Large intestine (tissue), 3 donors: ENCODE data around the gene TNRC6C. TPM values are rescaled to one million over a fixed set of nuclear protein-coding genes. Genes with fewer than 3 reads are reported as not detected.

Source experiments
- DNase-seq, 2 donors: peaks; one replicate each; pipeline versions ENCODE4 v3.0.0 to v3.0.0-alpha.2; 2013
- H3K27ac ChIP-seq: one replicate; pipeline ENCODE4 v1.5.1; 2013; ENCODE audit warnings: low read length
- H3K27me3 ChIP-seq: 2 replicates; pipeline ENCODE4 v1.6.1; 2013; ENCODE audit warnings: low read length; ENCODE audit not compliant: control insufficient read depth, insufficient read depth
- H3K36me3 ChIP-seq: 2 replicates; pipeline ENCODE4 v1.6.1; 2013; ENCODE audit warnings: low read length; ENCODE audit not compliant: control insufficient read depth, insufficient read depth
- H3K4me1 ChIP-seq: one replicate; pipeline ENCODE4 v1.6.1; 2013; ENCODE audit warnings: low read length; ENCODE audit not compliant: control insufficient read depth, insufficient read depth
- H3K4me3 ChIP-seq: one replicate; pipeline ENCODE4 v1.5.1; 2013; ENCODE audit warnings: low read length
- H3K9me3 ChIP-seq: one replicate; pipeline ENCODE4 v1.6.1; 2013; ENCODE audit warnings: mild to moderate bottlenecking, low read depth, low read length, moderate library complexity; ENCODE audit not compliant: control insufficient read depth
- WGBS: methylation state at CpG from one replicate; pipeline ENCODE4 v1.1.5; 2013; ENCODE audit warnings: low lambda C conversion rate; ENCODE audit not compliant: insufficient coverage; 5-methylcytosine and 5-hydroxymethylcytosine counted together
- polyA plus RNA-seq: library from polyadenylated mRNA; unstranded; fragments of 120-200 nt; gene quantifications from one replicate; pipeline ENCODE4 v1.2.1, GENCODE V29; 2013

TNRC6C gene
- polyA plus RNA-seq, 1 donor = 6.5 TPM

DNA sequence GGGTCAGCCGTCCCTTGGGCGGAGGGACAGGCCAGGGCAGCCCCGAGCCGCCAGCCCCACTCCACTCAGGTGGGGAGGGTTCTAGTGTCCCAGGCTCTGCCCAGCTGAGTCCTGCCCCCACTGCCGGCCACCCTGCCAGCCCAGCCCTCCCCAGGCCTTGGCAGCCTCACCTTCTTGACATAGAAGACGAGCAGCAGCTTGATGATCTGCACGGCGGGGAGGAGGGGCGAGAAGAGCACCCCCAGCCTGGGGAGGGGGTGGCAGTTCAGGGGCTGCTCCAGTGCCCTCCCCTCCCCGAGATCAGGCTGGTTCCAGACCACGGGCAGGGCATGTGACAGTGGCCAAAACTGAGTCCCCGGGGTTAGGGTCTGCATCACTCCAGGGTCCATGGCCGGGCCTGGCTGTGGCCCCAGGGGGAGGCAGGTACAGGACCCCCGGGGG, 160.3 kb downstream of the TNRC6C start:
- no peaks in the 10 kb centered on the region for H3K4me1 ChIP-seq
- no peak for DNase-seq
- no peaks in the 10 kb centered on the region for H3K9me3 ChIP-seq
- no peak overlapping the region for H3K27ac ChIP-seq
- no peaks in the 10 kb centered on the region for H3K27me3 ChIP-seq
- WGBS = no CpG with 5 or more reads among the region's 14 CpGs
- H3K4me3 ChIP-seq = no peak overlapping the region
- H3K36me3 ChIP-seq = peaks cover 36% of the 10 kb centered on the region

GRCh38 chr17:78120537-78120936, 162.0 kb downstream of the TNRC6C start:
- Histone ChIP-seq H3K9me3 (no peaks in the 10 kb centered on the region), H3K27ac (no peak overlapping the region), H3K36me3 (peaks cover 44% of the 10 kb centered on the region), H3K4me3 (no peak overlapping the region), H3K4me1 (peaks cover under 1% of the 10 kb centered on the region), H3K27me3 (no peaks in the 10 kb centered on the region)
- no CpG with 5 or more reads among the region's 13 CpGs for WGBS
- no peak for DNase-seq

DNA sequence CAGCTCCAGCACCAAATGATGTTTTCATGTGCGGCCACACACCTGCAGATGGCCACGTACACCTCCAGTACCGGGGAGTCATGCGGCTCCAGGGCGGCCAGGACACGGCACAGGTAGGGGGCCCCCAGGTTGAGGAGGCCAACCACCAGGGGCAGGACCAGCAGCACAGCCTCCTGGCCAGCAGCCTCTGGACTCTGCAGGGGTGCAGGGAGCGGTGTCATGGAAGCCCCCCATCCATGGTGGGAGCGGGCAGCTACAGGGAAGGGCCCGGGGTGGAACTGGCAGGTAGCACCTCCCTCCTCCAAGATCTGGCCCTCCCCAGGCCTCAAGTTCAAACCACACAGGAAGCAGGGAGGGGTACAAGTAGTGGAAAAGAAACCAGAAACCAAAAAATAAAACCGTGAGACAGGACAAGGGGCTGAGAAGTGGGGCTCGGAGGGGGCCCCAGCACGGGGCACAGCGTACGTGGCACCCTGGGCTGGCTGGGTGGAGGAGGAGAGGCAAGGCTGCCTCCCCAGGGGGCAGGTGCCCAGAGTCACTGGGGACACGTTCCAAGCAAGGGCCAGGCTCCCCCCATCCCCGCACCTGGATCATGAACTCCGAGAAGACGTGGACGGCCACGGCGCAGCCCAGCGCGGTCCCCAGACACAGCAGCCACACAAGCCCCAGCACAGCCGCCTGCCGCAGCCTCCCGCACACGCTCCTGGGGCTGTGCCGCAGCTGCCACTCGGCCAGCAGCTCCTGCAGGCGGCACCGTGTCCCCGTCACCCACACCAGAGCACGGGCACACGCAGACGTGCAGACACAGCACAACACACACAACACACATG, 162.7 kb downstream of the TNRC6C start:
- no peak for DNase-seq
- Histone ChIP-seq H3K36me3 (peaks cover 51% of the 10 kb centered on the region), H3K27me3 (no peaks in the 10 kb centered on the region), H3K27ac (no peak overlapping the region), H3K9me3 (peaks cover 5% of the 10 kb centered on the region), H3K4me1 (peaks cover 7% of the 10 kb centered on the region), H3K4me3 (no peak overlapping the region)
- no CpG with 5 or more reads among the region's 35 CpGs for WGBS

GRCh38 chr17:78121801-78122215, 163.3 kb downstream of the TNRC6C start:
- Histone ChIP-seq H3K4me1 (peaks cover 13% of the 10 kb centered on the region), H3K27me3 (no peaks in the 10 kb centered on the region), H3K36me3 (peaks cover 55% of the 10 kb centered on the region), H3K9me3 (peaks cover 5% of the 10 kb centered on the region), H3K4me3 (no peak overlapping the region), H3K27ac (no peak overlapping the region)
- no peak for DNase-seq
- no CpG with 5 or more reads among the region's 11 CpGs for WGBS

GRCh38 chr17:78122216-78122930, 163.9 kb downstream of the TNRC6C start:
- Histone ChIP-seq H3K27ac (no peak overlapping the region), H3K36me3 (peaks cover 55% of the 10 kb centered on the region), H3K4me1 (peaks cover 18% of the 10 kb centered on the region), H3K4me3 (no peak overlapping the region), H3K27me3 (no peaks in the 10 kb centered on the region), H3K9me3 (peaks cover 5% of the 10 kb centered on the region)
- no peak for DNase-seq
- no CpG with 5 or more reads among the region's 23 CpGs for WGBS

DNA sequence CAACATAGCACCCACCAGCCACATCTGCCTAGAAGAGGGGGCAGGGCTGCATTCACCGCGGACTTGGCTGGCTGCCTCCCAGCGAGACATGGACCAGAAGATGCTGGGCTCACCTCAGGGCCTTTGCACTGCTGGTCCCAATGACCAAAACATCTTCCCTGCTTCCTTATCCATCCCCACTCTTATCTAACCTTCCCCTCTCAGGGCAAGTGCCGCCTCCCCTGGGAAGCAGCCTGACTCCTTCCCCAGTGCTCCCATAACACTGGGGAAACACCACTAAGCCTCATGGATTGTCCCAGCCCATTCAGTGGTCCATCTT, 164.4 kb downstream of the TNRC6C start:
- no peak for DNase-seq
- no CpG with 5 or more reads among the region's 4 CpGs for WGBS
- H3K4me3 ChIP-seq = no peak overlapping the region
- peaks cover 55% of the 10 kb centered on the region for H3K36me3 ChIP-seq
- no peak overlapping the region for H3K27ac ChIP-seq
- peaks cover 5% of the 10 kb centered on the region for H3K9me3 ChIP-seq
- no peaks in the 10 kb centered on the region for H3K27me3 ChIP-seq
- H3K4me1 ChIP-seq = peaks cover 21% of the 10 kb centered on the region

- no peak for DNase-seq
- no peak overlapping the region for H3K27ac ChIP-seq
- H3K27me3 ChIP-seq = no peaks in the 10 kb centered on the region
- H3K36me3 ChIP-seq = peaks cover 55% of the 10 kb centered on the region
- 100% methylated on average over 3 of the region's 5 CpGs for WGBS
- peaks cover 5% of the 10 kb centered on the region for H3K9me3 ChIP-seq
- H3K4me3 ChIP-seq = no peak overlapping the region
- H3K4me1 ChIP-seq = peaks cover 21% of the 10 kb centered on the region
Observed at GRCh38 chr17:78123258-78123929, 164.9 kb downstream of the TNRC6C start.

- peaks cover 5% of the 10 kb centered on the region for H3K9me3 ChIP-seq
- WGBS = no CpG with 5 or more reads among the region's 30 CpGs
- no peaks in the 10 kb centered on the region for H3K27me3 ChIP-seq
- H3K4me1 ChIP-seq = peaks cover 25% of the 10 kb centered on the region
- H3K27ac ChIP-seq = no peak overlapping the region
- no peak overlapping the region for H3K4me3 ChIP-seq
- peaks cover 49% of the 10 kb centered on the region for H3K36me3 ChIP-seq
- DNase-seq = no peak
Observed at GRCh38 chr17:78124081-78124835, 165.8 kb downstream of the TNRC6C start.

GRCh38 chr17:78124836-78125137, 166.3 kb downstream of the TNRC6C start:
- Histone ChIP-seq H3K9me3 (peaks cover 5% of the 10 kb centered on the region), H3K27ac (no peak overlapping the region), H3K4me1 (peaks cover 25% of the 10 kb centered on the region), H3K27me3 (no peaks in the 10 kb centered on the region), H3K4me3 (no peak overlapping the region), H3K36me3 (peaks cover 46% of the 10 kb centered on the region)
- WGBS = no CpG with 5 or more reads among the region's 12 CpGs
- DNase-seq = no peak
